ENCODE results near the gene PIK3AP1. TPM values are rescaled to one million over a fixed set of nuclear protein-coding genes. Genes with fewer than 3 reads are reported as not detected.

PIK3AP1 gene
- total RNA-seq, 1 experiment from 2014 or later = 1.7 TPM

- no peak overlapping the region for H2BK120ac ChIP-seq (ENCODE audit: low read depth, low read length, poor library complexity, severe bottlenecking)
- no peak overlapping the region for H3K4ac ChIP-seq (ENCODE audit: low read depth, low read length)
- Mint-ChIP-seq H3K4me1 (peaks cover 11 to 12% of the 10 kb centered on the region in 2 experiments), H3K27me3 (ENCODE audit: low read depth) (no peaks in the 10 kb centered on the region), H3K36me3 (ENCODE audit: insufficient read depth in 1 of 3, low read depth in 3 of 3) (no peaks in the 10 kb centered on the region), H3K4me3 (no peak overlapping the region), H3K27ac (no peak overlapping the region), H3K9me3 (no peaks in the 10 kb centered on the region)
- no peak overlapping the region for H3T11ph ChIP-seq (ENCODE audit: low read length)
- no peaks in the 10 kb centered on the region for H3K79me1 ChIP-seq (ENCODE audit: insufficient read depth, low read depth, low read length, poor library complexity, severe bottlenecking)
- H3K14ac ChIP-seq (ENCODE audit: insufficient read depth, low read length) = no peak overlapping the region
- no peak overlapping the region for H3K27ac ChIP-seq (ENCODE audit: insufficient read length, low read depth, low read length)
- H4K20me1 ChIP-seq (ENCODE audit: control insufficient read depth, insufficient read depth, insufficient read length) = no peaks in the 10 kb centered on the region
- no peak overlapping the region for H3K56ac ChIP-seq (ENCODE audit: insufficient read length, low read depth, low read length)
- no peak overlapping the region for H3K9ac ChIP-seq (ENCODE audit: extremely low read depth, insufficient read length, low read length)
- H4K5ac ChIP-seq (ENCODE audit: insufficient read length, low read depth, low read length) = no peak overlapping the region
- no peaks in the 10 kb centered on the region for H3K27me3 ChIP-seq (ENCODE audit: insufficient read depth, low read length)
- H3K9me3 ChIP-seq (ENCODE audit: control insufficient read depth, low read depth, low read length) = no peaks in the 10 kb centered on the region
- no peak overlapping the region for H3K18ac ChIP-seq (ENCODE audit: insufficient read length, low read depth, low read length)
- H4K8ac ChIP-seq (replicated peaks; ENCODE audit: insufficient read length, low read depth, low read length) = no peak overlapping the region
- no peak overlapping the region for H2AK5ac ChIP-seq (ENCODE audit: insufficient read length, low read length)
- H3K23ac ChIP-seq (ENCODE audit: insufficient read length, low read depth, low read length) = no peak overlapping the region
- DNase-seq = no peak
- TF ChIP-seq, protein P1, sequence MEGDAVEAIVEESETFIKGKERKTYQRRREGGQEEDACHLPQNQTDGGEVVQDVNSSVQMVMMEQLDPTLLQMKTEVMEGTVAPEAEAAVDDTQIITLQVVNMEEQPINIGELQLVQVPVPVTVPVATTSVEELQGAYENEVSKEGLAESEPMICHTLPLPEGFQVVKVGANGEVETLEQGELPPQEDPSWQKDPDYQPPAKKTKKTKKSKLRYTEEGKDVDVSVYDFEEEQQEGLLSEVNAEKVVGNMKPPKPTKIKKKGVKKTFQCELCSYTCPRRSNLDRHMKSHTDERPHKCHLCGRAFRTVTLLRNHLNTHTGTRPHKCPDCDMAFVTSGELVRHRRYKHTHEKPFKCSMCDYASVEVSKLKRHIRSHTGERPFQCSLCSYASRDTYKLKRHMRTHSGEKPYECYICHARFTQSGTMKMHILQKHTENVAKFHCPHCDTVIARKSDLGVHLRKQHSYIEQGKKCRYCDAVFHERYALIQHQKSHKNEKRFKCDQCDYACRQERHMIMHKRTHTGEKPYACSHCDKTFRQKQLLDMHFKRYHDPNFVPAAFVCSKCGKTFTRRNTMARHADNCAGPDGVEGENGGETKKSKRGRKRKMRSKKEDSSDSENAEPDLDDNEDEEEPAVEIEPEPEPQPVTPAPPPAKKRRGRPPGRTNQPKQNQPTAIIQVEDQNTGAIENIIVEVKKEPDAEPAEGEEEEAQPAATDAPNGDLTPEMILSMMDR (conservative IDR thresholded peaks at IDR 0.05) = no peak
- no CpG with 5 or more reads among the region's 3 CpGs for WGBS (ENCODE audit: extremely low coverage, insufficient read length, low lambda C conversion rate)
- H3K4me1 ChIP-seq (ENCODE audit: insufficient read depth, low read length) = no peaks in the 10 kb centered on the region
- no peaks in the 10 kb centered on the region; the same call in 1 of the 2 replicates for H3K79me2 ChIP-seq (ENCODE audit: insufficient read depth, low read length)
- H2BK5ac ChIP-seq (ENCODE audit: insufficient read length, low read length) = no peak overlapping the region
- H2BK20ac ChIP-seq (ENCODE audit: low read depth, low read length, poor library complexity, severe bottlenecking) = no peak overlapping the region
- H2AFZ ChIP-seq (ENCODE audit: low read length) = no peak overlapping the region
- H2BK15ac ChIP-seq (ENCODE audit: low read depth, low read length) = no peak overlapping the region
- H3K23me2 ChIP-seq (ENCODE audit: insufficient read length, low read depth, low read length, poor library complexity, severe bottlenecking) = no peaks in the 10 kb centered on the region
- no peak overlapping the region for H2BK12ac ChIP-seq (ENCODE audit: insufficient read length, low read depth, low read length)
- no peak overlapping the region for H4K91ac ChIP-seq (ENCODE audit: insufficient read length, low read depth, low read length)
- H3K4me2 ChIP-seq (ENCODE audit: insufficient read depth, insufficient read length, low read length) = no peak overlapping the region
Observed at GRCh38 chr10:96701265-96701664, 19.0 kb downstream of the PIK3AP1 start.

Data from H9 (cell line).